ENCODE data around the gene GATA1.

- no peak for TF ChIP-seq TAF1 (IDR thresholded peaks at IDR 0.05; ENCODE audit: low read depth, low read length)
- TF ChIP-seq POLR2A (IDR thresholded peaks at IDR 0.05; ENCODE audit: low read depth, low read length), result no peak
- no peak for TF ChIP-seq SPI1 (IDR thresholded peaks at IDR 0.05; ENCODE audit: low read depth, low read length)
- no peak for TF ChIP-seq POLR2AphosphoS5 (IDR thresholded peaks at IDR 0.05; ENCODE audit: low read depth, low read length)
- TF ChIP-seq PAX5 (IDR thresholded peaks at IDR 0.05; ENCODE audit: insufficient read depth, low read length, severe bottlenecking), result no peak
Measured at GRCh38 chrX:48818098-48818497, 31.7 kb downstream of the GATA1 start.

Data from GM12891 (cell line).